Measurements from ENCODE around the gene MPND. TPM values are rescaled to one million over a fixed set of nuclear protein-coding genes. Genes with fewer than 3 reads are reported as not detected.

The MPND gene
- total RNA-seq, 1 experiment from 2014 or later, result 24.3 TPM

GRCh38 chr19:4393947-4394590, 50.7 kb downstream of the MPND start (continued):
- TF ChIP-seq REST (IDR thresholded peaks at IDR 0.05; ENCODE audit: low read depth) (no peak), FOSL1 (IDR thresholded peaks at IDR 0.05; ENCODE audit: low read depth) (no peak), ZNF274 (IDR thresholded peaks at IDR 0.05; ENCODE audit: low read depth, low read length) (no peak), SP1 (IDR thresholded peaks at IDR 0.05; ENCODE audit: low read depth) (no peak), POLR2A (IDR thresholded peaks at IDR 0.05; ENCODE audit: borderline replicate concordance, extremely low read depth, insufficient read depth, insufficient read length) (no peak), EGR1 (IDR thresholded peaks at IDR 0.05; ENCODE audit: low read depth) (no peak)

DNA sequence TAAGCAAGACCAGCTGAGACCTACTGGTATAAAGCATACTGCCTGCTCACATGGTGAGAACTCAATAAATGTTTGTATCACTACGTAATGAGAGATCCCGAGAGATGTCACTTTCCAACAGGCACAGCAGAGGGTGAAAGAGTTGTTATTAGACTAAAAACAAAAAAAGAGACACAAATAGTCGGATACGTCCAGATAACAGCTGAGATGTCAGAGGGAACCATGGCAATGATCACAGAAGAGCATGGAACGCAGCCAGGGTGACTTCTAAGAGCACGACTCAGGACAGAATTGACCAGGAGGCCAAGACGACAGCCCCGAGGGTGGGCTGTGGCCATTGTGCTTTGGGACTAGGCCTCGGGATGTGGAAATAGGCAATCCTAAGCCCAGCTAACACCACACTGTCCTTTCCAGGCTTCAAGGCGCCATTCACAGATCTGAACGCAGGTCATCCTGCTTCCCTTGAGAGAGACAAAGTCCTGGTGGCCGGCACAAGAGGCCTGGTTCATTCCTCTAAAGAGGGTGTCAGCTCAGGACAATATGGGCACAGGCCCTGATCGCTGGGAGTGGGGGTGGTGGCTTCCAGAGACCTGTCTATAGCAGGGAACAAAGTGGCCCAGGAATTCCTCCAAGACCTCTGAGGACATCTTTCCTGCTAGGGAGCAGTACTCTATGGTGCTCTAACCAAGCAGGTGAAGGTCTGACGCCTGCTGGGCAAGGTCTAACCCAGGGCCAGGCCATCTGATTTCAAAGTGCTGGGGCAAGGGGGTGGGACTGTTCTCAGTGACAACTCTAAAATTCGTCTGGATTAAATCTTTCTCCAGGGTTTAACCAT, 53.8 kb downstream of the MPND start:
- H3K4me2 ChIP-seq (ENCODE audit: low read length), result no peak overlapping the region
- peaks cover 3 to 29% of the 10 kb centered on the region in 2 experiments; a peak in 3 of 4 replicates for H3K36me3 ChIP-seq (ENCODE audit: control insufficient read depth in 1 of 2, insufficient read depth in 2 of 2, low read length in 2 of 2)
- no peaks in the 10 kb centered on the region for H3K9me3 ChIP-seq (ENCODE audit: control insufficient read depth in 1 of 2, insufficient read depth in 1 of 2, low read depth in 1 of 2, low read length in 2 of 2)
- RAD21 ChIA-PET (ENCODE audit: low non-redundant PET in 1 of 2, low total read pairs in 2 of 2, uncharacterized antibody in 2 of 2, unreplicated experiment in 2 of 2), result no interaction called here
- H4K20me1 ChIP-seq (ENCODE audit: insufficient read depth), result peaks cover 5% of the 10 kb centered on the region; the same call in 1 of the 2 replicates
- CTCF ChIA-PET, result no interaction called here
- no peaks in the 10 kb centered on the region for H3K9me2 ChIP-seq (ENCODE audit: insufficient read depth)
- no peak overlapping the region for H3K9ac ChIP-seq (ENCODE audit: low read length)
- no peak overlapping the region for H2AFZ ChIP-seq (ENCODE audit: low read depth, low read length, poor library complexity, severe bottlenecking)
- ATAC-seq, result no peak
- BruUV-seq (replicated peaks), result no TSS peak
- peaks cover 80% of the 10 kb centered on the region for H3K79me2 ChIP-seq (ENCODE audit: insufficient read depth, low read length)
- no peak overlapping the region for H3K27ac ChIP-seq (ENCODE audit: low read depth, low read length)
- TF ChIP-seq RAD21 (IDR thresholded peaks at IDR 0.05; ENCODE audit: low read depth), result no peak
- TF ChIP-seq, protein P1, sequence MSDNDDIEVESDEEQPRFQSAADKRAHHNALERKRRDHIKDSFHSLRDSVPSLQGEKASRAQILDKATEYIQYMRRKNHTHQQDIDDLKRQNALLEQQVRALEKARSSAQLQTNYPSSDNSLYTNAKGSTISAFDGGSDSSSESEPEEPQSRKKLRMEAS (IDR thresholded peaks at IDR 0.05), result no peak
- no peak for TF ChIP-seq SIN3A (IDR thresholded peaks at IDR 0.05; ENCODE audit: low read depth)
- no peak for TF ChIP-seq SP1 (IDR thresholded peaks at IDR 0.05; ENCODE audit: low read depth)
- no peak for TF ChIP-seq POLR2AphosphoS5 (IDR thresholded peaks at IDR 0.05; ENCODE audit: low read depth, low read length)
- TF ChIP-seq, protein P2, sequence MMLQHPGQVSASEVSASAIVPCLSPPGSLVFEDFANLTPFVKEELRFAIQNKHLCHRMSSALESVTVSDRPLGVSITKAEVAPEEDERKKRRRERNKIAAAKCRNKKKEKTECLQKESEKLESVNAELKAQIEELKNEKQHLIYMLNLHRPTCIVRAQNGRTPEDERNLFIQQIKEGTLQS (IDR thresholded peaks at IDR 0.05), result no peak
- TF ChIP-seq FOSL1 (IDR thresholded peaks at IDR 0.05; ENCODE audit: low read depth), result no peak
- TF ChIP-seq JUND (IDR thresholded peaks at IDR 0.05), result no peak
- no peak overlapping the region for H3K4me3 ChIP-seq (replicated peaks in 1 of 2; ENCODE audit: low read depth in 1 of 2, low read length in 2 of 2)
- intact Hi-C loops (cut with micrococcal nuclease), result no loop called here
- POLR2A ChIA-PET, result no interaction called here
- H3K4me1 ChIP-seq (ENCODE audit: control insufficient read depth in 1 of 2, insufficient read depth in 2 of 2, low read length in 2 of 2), result peaks cover 14 to 24% of the 10 kb centered on the region in 2 experiments
- H3K27me3 ChIP-seq (ENCODE audit: insufficient read depth, low read length), result no peaks in the 10 kb centered on the region
- DNase-seq (ENCODE audit: low read depth, low spot score), result no peak
